Esophagus squamous epithelium (tissue), 4 donors: Measurements from ENCODE around the gene WASHC2A.
"Not testable (repeated sequence)": the region's sequence is repeated elsewhere in the genome, so short reads cannot be mapped to it uniquely, and the experiment has no call there.

ENCODE experiments used
- CTCF ChIP-seq, 6 experiments: fragments of 450-650 bp in 4 of 6; fragments of 200-600 bp in 2 of 6; sonication (generic) in 2 of 6; IDR thresholded peaks; one replicate each; pipeline ENCODE4 v1.5.1; 2016 to 2019; ENCODE audit warnings: antibody characterized with exemption in 6 of 6, mild to moderate bottlenecking in 4 of 6, moderate library complexity in 4 of 6
- POLR2A ChIP-seq, 4 donors: fragments of 450-650 bp; IDR thresholded peaks; one replicate each; pipeline ENCODE4 v1.6.1; 2017; ENCODE audit warnings: antibody characterized with exemption in 4 of 4, mild to moderate bottlenecking in 4 of 4, moderate library complexity in 3 of 4

GRCh38 chr10:50165038-50165437 lies 97.3 kb downstream of the WASHC2A start:
- not testable (repeated sequence) for TF ChIP-seq POLR2A, CTCF (IDR thresholded peaks at IDR 0.05)
